Right atrium auricular region (tissue), 2 donors: ENCODE results near the gene RAPGEF4. TPM values are rescaled to one million over a fixed set of nuclear protein-coding genes. Genes with fewer than 3 reads are reported as not detected.

Experiments used
- DNase-seq: peaks from one replicate; pipeline ENCODE4 v3.0.0-alpha.2; 2019; ENCODE audit warnings: low spot score
- H3K27ac ChIP-seq, 2 donors: fragments of 200-600 bp; sonication (generic); 1 replicate in 1 of 2; 2 replicates in 1 of 2; pipeline ENCODE4 v1.5.1; 2016 to 2019
- H3K27me3 ChIP-seq, 2 donors: fragments of 200-600 bp; sonication (generic); one replicate each; pipeline versions ENCODE4 v1.5.1 to v1.6.0; 2017 to 2019
- H3K36me3 ChIP-seq: fragments of 200-600 bp; sonication (generic); one replicate; pipeline ENCODE4 v1.5.1; 2016
- H3K4me1 ChIP-seq, 2 donors: fragments of 200-600 bp; sonication (generic); one replicate each; pipeline versions ENCODE4 v1.5.1 to v1.6.0; 2017 to 2019
- H3K4me3 ChIP-seq, 2 donors: fragments of 200-600 bp; sonication (generic); 1 replicate in 1 of 2; 2 replicates in 1 of 2; pipeline ENCODE4 v1.5.1; 2017 to 2019; ENCODE audit warnings: mild to moderate bottlenecking in 1 of 2, moderate library complexity in 1 of 2
- H3K9me3 ChIP-seq, 2 donors: fragments of 200-600 bp; sonication (generic); one replicate each; pipeline ENCODE4 v1.5.1; 2019
- total RNA-seq, 2 donors: library from RNA; depleted of rRNA; stranded (reverse); fragments of >200 nt; gene quantifications; one replicate each; pipeline ENCODE4 v1.1.0, GENCODE V29; 2016
- TF ChIP-seq, protein P1 (sequence below), 2 donors: fragments of 200-600 bp; sonication (generic); IDR thresholded peaks; one replicate each; pipeline ENCODE4 v1.5.1; 2019; ENCODE audit warnings: antibody characterized with exemption in 2 of 2

Gene RAPGEF4
- total RNA-seq, 2 donors from 2014 or later: 6.2 to 14.1 TPM

DNA sequence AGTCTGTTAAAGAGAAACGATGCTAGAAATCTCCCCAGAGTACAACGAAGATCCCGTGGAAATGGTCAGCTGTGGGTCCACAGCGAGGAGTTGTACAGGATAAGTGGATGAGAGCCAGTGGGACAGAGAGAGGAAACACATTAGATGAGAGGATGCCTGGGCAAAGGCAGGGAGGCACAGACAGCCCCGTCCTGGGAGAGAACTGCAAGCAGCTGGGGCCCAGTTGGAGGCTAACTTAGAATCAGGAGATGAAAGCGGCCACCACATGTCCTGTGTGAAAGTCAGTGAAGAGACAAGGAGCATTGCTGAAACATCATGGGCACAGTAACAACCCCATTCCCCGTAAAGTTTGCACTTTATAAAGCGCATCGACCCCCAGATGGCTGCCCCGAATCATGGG is 157.5 kb downstream of the RAPGEF4 start:
- no peaks in the 10 kb centered on the region for H3K9me3 ChIP-seq
- H3K4me3 ChIP-seq: no peak overlapping the region
- TF ChIP-seq, protein P1, sequence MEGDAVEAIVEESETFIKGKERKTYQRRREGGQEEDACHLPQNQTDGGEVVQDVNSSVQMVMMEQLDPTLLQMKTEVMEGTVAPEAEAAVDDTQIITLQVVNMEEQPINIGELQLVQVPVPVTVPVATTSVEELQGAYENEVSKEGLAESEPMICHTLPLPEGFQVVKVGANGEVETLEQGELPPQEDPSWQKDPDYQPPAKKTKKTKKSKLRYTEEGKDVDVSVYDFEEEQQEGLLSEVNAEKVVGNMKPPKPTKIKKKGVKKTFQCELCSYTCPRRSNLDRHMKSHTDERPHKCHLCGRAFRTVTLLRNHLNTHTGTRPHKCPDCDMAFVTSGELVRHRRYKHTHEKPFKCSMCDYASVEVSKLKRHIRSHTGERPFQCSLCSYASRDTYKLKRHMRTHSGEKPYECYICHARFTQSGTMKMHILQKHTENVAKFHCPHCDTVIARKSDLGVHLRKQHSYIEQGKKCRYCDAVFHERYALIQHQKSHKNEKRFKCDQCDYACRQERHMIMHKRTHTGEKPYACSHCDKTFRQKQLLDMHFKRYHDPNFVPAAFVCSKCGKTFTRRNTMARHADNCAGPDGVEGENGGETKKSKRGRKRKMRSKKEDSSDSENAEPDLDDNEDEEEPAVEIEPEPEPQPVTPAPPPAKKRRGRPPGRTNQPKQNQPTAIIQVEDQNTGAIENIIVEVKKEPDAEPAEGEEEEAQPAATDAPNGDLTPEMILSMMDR (IDR thresholded peaks at IDR 0.05): no peak
- H3K4me1 ChIP-seq: peaks cover 0 to 21% of the 10 kb centered on the region in 2 donors
- H3K27ac ChIP-seq: no peak overlapping the region
- no peaks in the 10 kb centered on the region for H3K27me3 ChIP-seq
- DNase-seq: no peak
- H3K36me3 ChIP-seq: no peaks in the 10 kb centered on the region

DNA sequence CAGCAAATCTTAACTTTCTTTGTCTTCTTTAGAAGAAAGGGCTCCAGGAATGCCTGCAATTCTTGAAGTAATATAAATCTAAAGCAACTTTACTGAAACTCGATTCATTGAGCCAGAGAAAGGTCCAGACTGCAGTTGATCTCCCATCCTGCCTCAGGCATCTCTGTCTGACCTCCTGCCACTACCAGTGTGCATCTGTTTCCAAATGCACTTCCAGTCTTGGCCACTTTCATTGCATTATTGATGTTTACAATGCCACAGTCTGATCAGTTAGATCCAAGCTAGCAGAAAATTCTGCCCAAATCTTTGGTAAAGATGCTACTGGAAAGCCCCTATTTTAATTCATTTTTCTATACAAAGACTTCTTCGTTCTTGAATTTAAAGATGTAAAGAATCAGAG is 158.0 kb downstream of the RAPGEF4 start:
- H3K4me1 ChIP-seq: peaks cover 0 to 20% of the 10 kb centered on the region in 2 donors
- H3K27ac ChIP-seq: no peak overlapping the region
- TF ChIP-seq, protein P1 (IDR thresholded peaks at IDR 0.05): no peak
- H3K36me3 ChIP-seq: no peaks in the 10 kb centered on the region
- H3K4me3 ChIP-seq: no peak overlapping the region
- H3K9me3 ChIP-seq: no peaks in the 10 kb centered on the region
- DNase-seq: no peak
- H3K27me3 ChIP-seq: no peaks in the 10 kb centered on the region

DNA sequence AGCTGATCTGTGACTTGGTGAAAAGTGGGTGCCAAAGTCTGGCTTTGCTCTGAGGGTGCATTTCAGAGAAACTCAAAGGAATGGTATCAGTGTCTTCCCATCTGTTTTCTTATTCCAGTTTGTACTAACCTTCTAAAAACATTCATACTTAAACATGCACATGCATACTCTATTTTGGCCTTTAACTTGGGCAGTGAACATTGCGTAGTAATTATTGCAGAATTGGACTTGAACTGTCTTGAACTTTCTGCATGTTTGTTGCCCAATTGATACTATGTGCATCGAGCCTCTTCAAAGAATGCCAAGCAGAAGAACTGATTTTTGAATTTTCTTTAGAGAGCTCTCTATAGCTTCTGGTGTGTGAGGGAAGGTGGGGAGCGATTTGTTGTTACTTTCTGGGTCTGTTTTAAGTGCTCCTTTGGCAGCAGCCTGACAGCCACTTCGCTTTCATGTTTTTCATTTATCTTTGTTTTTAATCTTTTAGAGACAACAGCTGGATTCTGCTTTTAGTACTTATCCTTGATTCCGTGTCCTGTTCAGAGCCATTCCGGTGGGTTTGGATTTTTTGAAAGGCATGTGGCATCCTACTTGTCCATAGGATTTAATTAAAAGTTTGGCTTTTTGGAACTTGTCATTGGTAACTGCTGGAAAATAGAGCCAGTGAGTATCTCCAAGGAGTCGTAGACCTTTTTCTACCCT is 159.2 kb downstream of the RAPGEF4 start:
- Histone ChIP-seq H3K4me3 (no peak overlapping the region), H3K4me1 (peaks cover 0 to 8% of the 10 kb centered on the region in 2 donors), H3K27me3 (no peaks in the 10 kb centered on the region), H3K9me3 (no peaks in the 10 kb centered on the region), H3K36me3 (no peaks in the 10 kb centered on the region), H3K27ac (no peak overlapping the region)
- TF ChIP-seq, protein P1 (IDR thresholded peaks at IDR 0.05): no peak
- no peak for DNase-seq

DNA sequence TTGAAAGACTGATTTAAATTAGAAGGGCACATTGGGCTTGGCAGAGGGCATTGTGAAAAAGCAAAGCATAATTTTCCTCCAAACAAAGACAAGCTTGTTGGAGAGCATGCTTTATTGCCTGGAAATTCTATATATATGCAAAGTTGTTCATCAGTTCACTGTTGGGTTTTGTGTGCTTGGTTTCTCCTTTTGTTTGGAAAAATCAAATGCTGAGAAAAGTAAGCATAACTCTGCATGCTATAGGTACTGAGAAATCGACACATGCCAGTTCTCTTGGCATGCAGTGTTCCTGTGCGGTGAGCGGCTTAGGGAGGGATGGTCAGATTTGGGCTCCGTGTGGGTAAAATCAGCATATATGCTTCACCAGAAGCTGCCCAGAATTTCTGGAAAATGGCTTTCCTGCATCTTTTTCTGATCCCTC is 161.0 kb downstream of the RAPGEF4 start:
- TF ChIP-seq, protein P1 (IDR thresholded peaks at IDR 0.05): no peak
- Histone ChIP-seq H3K36me3 (no peaks in the 10 kb centered on the region), H3K9me3 (no peaks in the 10 kb centered on the region), H3K27ac (no peak overlapping the region), H3K4me3 (no peak overlapping the region), H3K27me3 (no peaks in the 10 kb centered on the region), H3K4me1 (no peaks in the 10 kb centered on the region)
- DNase-seq: no peak

DNA sequence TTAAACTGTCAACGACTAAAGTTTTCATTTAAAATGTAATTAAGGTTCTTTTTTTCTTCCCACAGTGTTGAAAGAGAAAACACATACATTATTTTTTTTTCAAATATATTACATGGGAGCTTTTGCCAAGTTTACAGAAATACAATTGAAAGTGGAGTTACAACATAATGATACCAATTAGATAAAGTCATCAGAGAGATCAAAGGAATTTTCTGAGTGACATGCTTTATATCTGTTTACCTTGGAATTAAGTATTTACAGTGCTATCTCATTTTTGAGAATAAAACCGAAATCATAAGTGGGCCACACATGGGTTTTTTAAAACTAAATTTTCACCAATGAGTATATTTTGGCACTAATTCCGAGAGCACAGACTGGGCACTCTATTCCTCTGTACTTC is 165.2 kb downstream of the RAPGEF4 start:
- Histone ChIP-seq H3K4me3 (no peak overlapping the region), H3K36me3 (no peaks in the 10 kb centered on the region), H3K4me1 (no peaks in the 10 kb centered on the region), H3K27ac (no peak overlapping the region), H3K27me3 (no peaks in the 10 kb centered on the region), H3K9me3 (no peaks in the 10 kb centered on the region)
- DNase-seq: no peak
- TF ChIP-seq, protein P1 (IDR thresholded peaks at IDR 0.05): no peak

DNA sequence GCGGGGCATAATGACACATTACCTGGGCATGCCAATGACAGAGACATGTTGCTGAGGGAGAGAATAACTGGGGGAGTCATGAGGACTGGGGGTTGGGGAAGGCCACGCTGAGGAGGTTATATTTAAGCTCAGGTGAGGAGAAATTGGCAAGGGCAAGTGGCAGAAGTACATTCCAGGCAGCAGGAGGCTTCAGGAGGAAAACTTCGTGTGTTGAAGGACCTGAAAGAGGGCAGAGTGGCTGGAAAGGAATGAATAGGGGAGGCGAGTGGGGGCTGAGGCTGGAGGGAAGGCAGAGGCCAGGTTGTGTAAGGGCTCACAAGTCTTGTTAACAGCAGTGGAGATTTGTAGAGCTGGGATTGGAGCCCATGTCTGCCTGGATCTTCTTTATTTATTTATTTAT is 166.3 kb downstream of the RAPGEF4 start:
- no peak for DNase-seq
- no peaks in the 10 kb centered on the region for H3K9me3 ChIP-seq
- no peaks in the 10 kb centered on the region for H3K36me3 ChIP-seq
- no peak overlapping the region for H3K27ac ChIP-seq
- no peaks in the 10 kb centered on the region for H3K27me3 ChIP-seq
- TF ChIP-seq, protein P1 (IDR thresholded peaks at IDR 0.05): no peak
- peaks cover 0 to 10% of the 10 kb centered on the region in 2 donors for H3K4me1 ChIP-seq
- H3K4me3 ChIP-seq: no peak overlapping the region
